ENCODE results near the gene PBX1. TPM values are rescaled to one million over a fixed set of nuclear protein-coding genes. Genes with fewer than 3 reads are reported as not detected.

PBX1 gene
- total and polyA plus RNA-seq, 2 of the 4 experiments (the other 2 are of a cell fraction): 13.9 to 17.9 TPM

DNA sequence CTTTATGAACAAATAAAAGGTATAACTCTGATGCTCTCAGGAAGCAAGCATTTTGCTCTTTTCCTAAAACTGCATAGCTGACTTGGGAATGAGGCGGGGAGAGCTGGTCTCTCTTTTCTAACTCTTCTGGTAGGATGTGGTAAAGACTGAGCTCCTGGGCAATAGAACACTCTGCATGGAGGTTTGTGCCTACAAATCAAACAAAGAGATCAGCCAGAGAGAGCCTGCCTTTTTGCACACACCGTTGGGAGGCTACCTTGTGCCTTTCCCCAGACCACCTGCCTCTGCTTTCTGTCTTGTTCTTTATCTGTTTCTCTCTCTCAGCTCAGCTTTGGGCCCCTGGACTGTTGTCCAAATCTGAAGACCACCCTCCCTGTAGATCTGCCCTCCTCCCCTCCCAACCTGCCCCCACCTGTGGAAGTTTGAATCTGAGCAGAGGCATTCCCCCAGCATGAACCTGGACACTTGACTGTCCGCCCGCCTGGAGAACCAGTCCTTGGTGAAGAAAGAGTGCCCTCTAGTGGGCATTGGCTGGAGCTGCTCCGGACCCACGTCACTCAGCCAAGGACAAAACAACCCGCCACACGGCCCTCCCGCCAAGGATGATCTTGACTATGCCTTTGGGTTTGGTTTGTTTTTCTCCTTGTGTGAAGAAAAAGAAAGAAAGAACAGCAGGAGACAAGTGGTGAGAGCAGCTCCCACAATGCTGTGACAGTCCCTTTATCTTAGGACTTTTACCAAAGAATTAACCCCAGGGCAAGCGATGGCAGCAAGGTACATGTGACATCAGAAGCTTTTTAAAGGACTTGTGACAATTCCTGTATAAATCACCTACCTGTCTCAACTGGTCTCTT, 228.2 kb downstream of the PBX1 start (continued):
- TF ChIP-seq MAFK (IDR thresholded peaks at IDR 0.05; ENCODE audit: low read depth, low read length) (no peak), SMC3 (IDR thresholded peaks at IDR 0.05; ENCODE audit: low read depth, low read length) (peak; percentile 95), MXI1 (IDR thresholded peaks at IDR 0.05; ENCODE audit: borderline replicate concordance, low read depth, low read length) (no peak)

DNA sequence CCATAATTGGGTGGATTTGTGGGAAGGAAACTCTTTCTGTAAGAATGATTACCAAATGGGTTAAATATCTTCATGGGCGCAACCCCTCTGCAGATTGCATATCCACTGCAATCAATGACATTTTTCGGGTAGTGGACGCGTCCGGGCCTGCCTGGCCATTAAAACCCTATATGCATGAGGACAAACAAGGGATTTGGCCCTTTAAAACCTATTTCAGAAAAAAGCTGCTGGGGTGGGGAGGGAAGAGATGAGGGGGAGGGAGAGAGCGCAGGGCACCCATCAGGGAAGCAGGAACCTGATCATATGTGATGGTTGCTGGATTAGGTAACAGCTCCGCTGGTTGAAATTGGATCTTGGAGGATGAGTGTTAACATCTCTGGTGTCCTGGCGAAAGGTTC, 228.8 kb downstream of the PBX1 start:
- dilution Hi-C loops (cut with HindIII; ENCODE audit: low sequenced_read_pairs, unreplicated experiment): no loop called here
- TF ChIP-seq RFX5 (IDR thresholded peaks at IDR 0.05; ENCODE audit: low read depth, low read length) (no peak), SMC3 (IDR thresholded peaks at IDR 0.05; ENCODE audit: low read depth, low read length) (no peak), CEBPB (IDR thresholded peaks at IDR 0.05; ENCODE audit: low read depth, low read length) (no peak), USF2 (IDR thresholded peaks at IDR 0.05; ENCODE audit: low read depth, low read length) (no peak), BHLHE40 (IDR thresholded peaks at IDR 0.05; ENCODE audit: low read depth, low read length) (no peak), MAZ (IDR thresholded peaks at IDR 0.05; ENCODE audit: borderline replicate concordance, low read depth, low read length) (no peak), FOS (IDR thresholded peaks at IDR 0.05; ENCODE audit: low read depth, low read length) (no peak), CHD1 (IDR thresholded peaks at IDR 0.05; ENCODE audit: low read depth, low read length) (no peak), MAFK (IDR thresholded peaks at IDR 0.05; ENCODE audit: low read depth, low read length) (no peak), RCOR1 (IDR thresholded peaks at IDR 0.05; ENCODE audit: insufficient replicate concordance, low read length) (no peak)
- TF ChIP-seq, protein P1, sequence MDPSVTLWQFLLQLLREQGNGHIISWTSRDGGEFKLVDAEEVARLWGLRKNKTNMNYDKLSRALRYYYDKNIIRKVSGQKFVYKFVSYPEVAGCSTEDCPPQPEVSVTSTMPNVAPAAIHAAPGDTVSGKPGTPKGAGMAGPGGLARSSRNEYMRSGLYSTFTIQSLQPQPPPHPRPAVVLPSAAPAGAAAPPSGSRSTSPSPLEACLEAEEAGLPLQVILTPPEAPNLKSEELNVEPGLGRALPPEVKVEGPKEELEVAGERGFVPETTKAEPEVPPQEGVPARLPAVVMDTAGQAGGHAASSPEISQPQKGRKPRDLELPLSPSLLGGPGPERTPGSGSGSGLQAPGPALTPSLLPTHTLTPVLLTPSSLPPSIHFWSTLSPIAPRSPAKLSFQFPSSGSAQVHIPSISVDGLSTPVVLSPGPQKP (IDR thresholded peaks at IDR 0.05; ENCODE audit: borderline replicate concordance, low read depth, low read length): no peak

More for the DNA sequence above, 228.8 kb downstream of the PBX1 start:
- ATAC-seq (ENCODE audit: low read depth) (no peak), DNase-seq (no peak)
- no peaks in the 10 kb centered on the region for H4K20me1 ChIP-seq (ENCODE audit: insufficient read depth, low read length)
- H3K79me1 ChIP-seq (ENCODE audit: low read depth in 1 of 2, low read length in 2 of 2): peaks cover 5 to 13% of the 10 kb centered on the region in 2 experiments; a peak in 1 of 4 replicates
- in situ Hi-C loops (cut with MboI; ENCODE audit: low sequenced_read_pairs) (loop anchor here (10.0 kb wide), 2 partner anchors 173 to 223 kb away; no protein-coding TSS in a partner anchor), intact Hi-C loops (cut with micrococcal nuclease) (loop anchor here (1.0 to 5.0 kb wide), 8 partner anchors 171 to 1376 kb away; no protein-coding TSS in a partner anchor)
- no peaks in the 10 kb centered on the region for H3K27me3 ChIP-seq (ENCODE audit: control insufficient read depth, insufficient read depth, low read length)
- no peak overlapping the region for H4K91ac ChIP-seq (ENCODE audit: insufficient read depth, low read depth, low read length)
- no peak overlapping the region for H3K9ac ChIP-seq (ENCODE audit: low read depth, low read length)
- H3K9me3 ChIP-seq (ENCODE audit: control insufficient read depth, insufficient read depth, low read length): no peaks in the 10 kb centered on the region
- no TSS peak for BruUV-seq (replicated peaks)
- peaks cover 6% of the 10 kb centered on the region; the same call in 1 of the 2 replicates for H3K4me1 ChIP-seq (ENCODE audit: control insufficient read depth, insufficient read depth, low read length)
- H2BK120ac ChIP-seq (ENCODE audit: low read depth, low read length): no peak overlapping the region; the same call in 1 of the 2 replicates
- no peak overlapping the region for H3K27ac ChIP-seq (ENCODE audit: insufficient read depth, low read length)
- H4K5ac ChIP-seq (ENCODE audit: low read depth, low read length): no peak overlapping the region
- no peak overlapping the region for H3K4me3 ChIP-seq (ENCODE audit: insufficient read depth, low read depth, low read length)
- peaks cover 6% of the 10 kb centered on the region for H3K36me3 ChIP-seq (ENCODE audit: control insufficient read depth, insufficient read depth, low read length)
- POLR2A ChIA-PET (ENCODE audit: unreplicated experiment): no interaction called here
- CTCF ChIA-PET: interaction anchor here (0.5 to 1.7 kb wide), 14 partner anchors 8 to 348 kb away, joined by 3 to 8 read pairs (median 4); no protein-coding TSS in a partner anchor
- H2AFZ ChIP-seq (replicated peaks; ENCODE audit: low read length, poor library complexity): no peak overlapping the region
- H2AK9ac ChIP-seq (replicated peaks; ENCODE audit: low read depth, low read length, poor library complexity): no peak overlapping the region
- H4K8ac ChIP-seq (ENCODE audit: low read depth in 2 of 2, low read length in 2 of 2): no peak overlapping the region
- no peak overlapping the region for H3K18ac ChIP-seq (ENCODE audit: low read depth, low read length)
- H3K9me1 ChIP-seq (ENCODE audit: insufficient read depth, low read length): peaks cover 3% of the 10 kb centered on the region; the same call in 1 of the 2 replicates
- WGBS, 2 experiments (ENCODE audit: extremely low coverage in 2 of 2, insufficient read length in 1 of 2): 80% methylated on average over 2 of the region's 8 CpGs; no CpG with 5 or more reads in 1 of the 2 experiments
- peak overlapping the region; percentile 82; the same call in 1 of the 2 replicates for H2BK20ac ChIP-seq (ENCODE audit: low read depth, low read length)
- H3K56ac ChIP-seq (ENCODE audit: extremely low read depth, insufficient read depth, low read length): no peak overlapping the region
- H2BK15ac ChIP-seq (ENCODE audit: low read depth, low read length): peak overlapping the region; percentile 84; the same call in 1 of the 3 replicates
- H3K4me2 ChIP-seq (ENCODE audit: low read depth, low read length): no peak overlapping the region
- no peak overlapping the region for H3K4ac ChIP-seq (ENCODE audit: low read depth, low read length)
- H2AK5ac ChIP-seq (ENCODE audit: low read depth, low read length): 0 out of 2 replicates have a peak overlapping the region, but pooled peaks have one; percentile 48
- H3K23ac ChIP-seq (ENCODE audit: low read depth, low read length): no peak overlapping the region
- H2BK5ac ChIP-seq (ENCODE audit: low read depth, low read length, poor library complexity, severe bottlenecking): no peak overlapping the region
- no peak overlapping the region for H3K14ac ChIP-seq (replicated peaks; ENCODE audit: low read depth, low read length)
